Esophagus muscularis mucosa (tissue), 4 donors: ENCODE measurements around the gene CPLANE2.

Source experiments
- EP300 ChIP-seq: sonication (generic); formaldehyde crosslinking; IDR thresholded peaks from one replicate; pipeline ENCODE4 v1.6.1; 2017; ENCODE audit warnings: antibody characterized with exemption
- POLR2AphosphoS5 ChIP-seq, 2 donors: sonication (generic); formaldehyde crosslinking; IDR thresholded peaks; one replicate each; pipeline ENCODE4 v1.6.1; 2017; ENCODE audit warnings: antibody characterized with exemption in 2 of 2
- TF ChIP-seq, protein P1 (sequence below), 3 experiments: fragments of 200-600 bp in 2 of 3; fragments of 450-650 bp in 1 of 3; sonication (generic) in 2 of 3; IDR thresholded peaks; one replicate each; pipeline ENCODE4 v1.5.1; 2017 to 2019; ENCODE audit warnings: antibody characterized with exemption in 3 of 3, mild to moderate bottlenecking in 2 of 3, moderate library complexity in 1 of 3

DNA sequence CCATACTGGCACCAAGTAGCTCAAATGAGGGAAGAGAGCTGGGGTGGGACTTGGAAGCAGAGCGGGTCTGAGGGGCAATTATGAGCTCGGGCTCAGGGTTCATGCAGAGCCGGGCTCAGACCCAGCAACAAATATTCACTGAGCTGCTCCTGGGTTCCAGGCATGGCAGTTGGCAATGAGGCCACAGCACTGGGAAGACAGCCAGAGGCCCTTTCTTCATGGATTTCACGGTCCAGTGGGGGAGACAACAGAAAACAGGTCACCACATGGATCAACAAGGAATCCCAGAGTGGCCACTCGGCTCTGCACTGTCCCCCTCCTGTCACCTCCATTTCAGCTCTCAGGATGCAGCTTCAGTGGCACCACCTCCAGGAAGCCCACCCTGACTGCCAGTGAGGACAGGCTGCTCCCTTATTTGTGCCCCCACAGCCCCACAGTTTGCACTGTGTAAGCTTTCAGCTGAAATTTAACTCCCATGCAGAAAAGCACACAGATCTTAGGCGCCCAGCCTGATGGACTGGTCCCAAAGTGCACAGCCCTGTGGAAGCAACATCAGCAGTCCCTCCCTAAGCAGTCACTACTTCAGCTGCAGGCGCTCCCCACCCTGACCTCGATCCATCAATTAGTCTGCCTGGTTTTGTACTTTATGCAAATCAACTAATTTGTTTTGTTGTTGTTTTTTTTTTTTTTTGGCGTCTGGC lies 46.9 kb downstream of the CPLANE2 start:
- no peak for TF ChIP-seq EP300
- no peak for TF ChIP-seq POLR2AphosphoS5 (IDR thresholded peaks at IDR 0.05)
- TF ChIP-seq, protein P1, sequence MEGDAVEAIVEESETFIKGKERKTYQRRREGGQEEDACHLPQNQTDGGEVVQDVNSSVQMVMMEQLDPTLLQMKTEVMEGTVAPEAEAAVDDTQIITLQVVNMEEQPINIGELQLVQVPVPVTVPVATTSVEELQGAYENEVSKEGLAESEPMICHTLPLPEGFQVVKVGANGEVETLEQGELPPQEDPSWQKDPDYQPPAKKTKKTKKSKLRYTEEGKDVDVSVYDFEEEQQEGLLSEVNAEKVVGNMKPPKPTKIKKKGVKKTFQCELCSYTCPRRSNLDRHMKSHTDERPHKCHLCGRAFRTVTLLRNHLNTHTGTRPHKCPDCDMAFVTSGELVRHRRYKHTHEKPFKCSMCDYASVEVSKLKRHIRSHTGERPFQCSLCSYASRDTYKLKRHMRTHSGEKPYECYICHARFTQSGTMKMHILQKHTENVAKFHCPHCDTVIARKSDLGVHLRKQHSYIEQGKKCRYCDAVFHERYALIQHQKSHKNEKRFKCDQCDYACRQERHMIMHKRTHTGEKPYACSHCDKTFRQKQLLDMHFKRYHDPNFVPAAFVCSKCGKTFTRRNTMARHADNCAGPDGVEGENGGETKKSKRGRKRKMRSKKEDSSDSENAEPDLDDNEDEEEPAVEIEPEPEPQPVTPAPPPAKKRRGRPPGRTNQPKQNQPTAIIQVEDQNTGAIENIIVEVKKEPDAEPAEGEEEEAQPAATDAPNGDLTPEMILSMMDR (IDR thresholded peaks at IDR 0.05), result no peak
